ENCODE measurements around the gene MYO1B. TPM values are rescaled to one million over a fixed set of nuclear protein-coding genes. Genes with fewer than 3 reads are reported as not detected.
A peak's percentile ranks its signal among the peaks of the same experiment; 100 is the strongest.

The MYO1B gene
- polyA plus RNA-seq, 3 donors: 0.01 TPM; not detected in 2

DNA sequence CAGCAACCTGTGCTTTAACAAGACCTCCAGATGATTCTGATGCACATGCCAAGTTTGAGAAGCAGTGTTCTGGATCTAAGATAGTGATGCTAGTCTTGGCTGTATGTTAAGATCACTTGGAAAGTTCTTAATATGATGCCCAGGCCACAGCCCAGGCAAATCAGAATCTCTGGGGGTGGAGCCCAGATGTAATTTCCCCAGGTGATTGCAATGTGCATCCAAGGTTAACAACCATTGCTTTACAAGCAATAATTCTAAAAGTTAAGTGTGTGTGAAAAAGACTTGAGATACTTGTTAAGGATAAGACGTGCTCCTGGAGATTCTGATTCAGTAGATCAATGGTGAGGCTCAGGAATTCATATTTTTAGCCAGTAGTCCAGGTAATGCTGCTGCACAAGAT is 44.3 kb upstream of the MYO1B start:
- Histone ChIP-seq H3K4me1 (ENCODE audit: control insufficient read depth in 1 of 2, insufficient read depth in 2 of 2, low read length in 2 of 2) (no peaks in the 10 kb centered on the region), H3K79me2 (ENCODE audit: insufficient read depth, low read length) (no peaks in the 10 kb centered on the region), H3K9me3 (replicated peaks in 1 of 2; ENCODE audit: control insufficient read depth in 1 of 2, insufficient read depth in 1 of 2, low read length in 2 of 2) (no peaks in the 10 kb centered on the region), H3K4me2 (replicated peaks; ENCODE audit: extremely low read depth, low read length, poor library complexity, severe bottlenecking) (no peak overlapping the region), H4K20me1 (ENCODE audit: insufficient read depth, low read length) (no peaks in the 10 kb centered on the region), H3K4me3 (replicated peaks in 1 of 3; ENCODE audit: low read depth in 2 of 3, low read length in 3 of 3) (no peak overlapping the region), H3K9ac (ENCODE audit: insufficient read depth, low read length, poor library complexity, severe bottlenecking) (no peak overlapping the region), H3K27ac (ENCODE audit: low read depth in 1 of 2, low read length in 2 of 2) (no peak overlapping the region), H3K27me3 (ENCODE audit: control insufficient read depth in 2 of 2, insufficient read depth in 2 of 2, low read length in 2 of 2) (no peaks in the 10 kb centered on the region), H3K36me3 (replicated peaks in 1 of 2; ENCODE audit: control insufficient read depth in 1 of 2, insufficient read depth in 2 of 2, low read length in 2 of 2) (no peaks in the 10 kb centered on the region), H2AFZ (ENCODE audit: insufficient read depth, low read depth, low read length, poor library complexity, severe bottlenecking) (no peak overlapping the region)
- H3K4me3 Mint-ChIP-seq: no peak overlapping the region
- WGBS (ENCODE audit: insufficient coverage): 100% methylated on average over 1 of the region's 1 CpG
- TF ChIP-seq, protein P1, sequence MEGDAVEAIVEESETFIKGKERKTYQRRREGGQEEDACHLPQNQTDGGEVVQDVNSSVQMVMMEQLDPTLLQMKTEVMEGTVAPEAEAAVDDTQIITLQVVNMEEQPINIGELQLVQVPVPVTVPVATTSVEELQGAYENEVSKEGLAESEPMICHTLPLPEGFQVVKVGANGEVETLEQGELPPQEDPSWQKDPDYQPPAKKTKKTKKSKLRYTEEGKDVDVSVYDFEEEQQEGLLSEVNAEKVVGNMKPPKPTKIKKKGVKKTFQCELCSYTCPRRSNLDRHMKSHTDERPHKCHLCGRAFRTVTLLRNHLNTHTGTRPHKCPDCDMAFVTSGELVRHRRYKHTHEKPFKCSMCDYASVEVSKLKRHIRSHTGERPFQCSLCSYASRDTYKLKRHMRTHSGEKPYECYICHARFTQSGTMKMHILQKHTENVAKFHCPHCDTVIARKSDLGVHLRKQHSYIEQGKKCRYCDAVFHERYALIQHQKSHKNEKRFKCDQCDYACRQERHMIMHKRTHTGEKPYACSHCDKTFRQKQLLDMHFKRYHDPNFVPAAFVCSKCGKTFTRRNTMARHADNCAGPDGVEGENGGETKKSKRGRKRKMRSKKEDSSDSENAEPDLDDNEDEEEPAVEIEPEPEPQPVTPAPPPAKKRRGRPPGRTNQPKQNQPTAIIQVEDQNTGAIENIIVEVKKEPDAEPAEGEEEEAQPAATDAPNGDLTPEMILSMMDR (IDR thresholded peaks at IDR 0.05): no peak
- no peak overlapping the region for H3K27ac Mint-ChIP-seq
- DNase-seq: no peak
- H3K4me1 Mint-ChIP-seq: peaks cover 14% of the 10 kb centered on the region
- peaks cover 0 to 2% (median 0%) of the 10 kb centered on the region in 3 donors for H3K27me3 Mint-ChIP-seq (ENCODE audit: low read depth in 3 of 3)
- no peaks in the 10 kb centered on the region for H3K36me3 Mint-ChIP-seq
- peaks cover 0 to 6% (median 0%) of the 10 kb centered on the region in 7 donors for H3K9me3 Mint-ChIP-seq
- intact Hi-C loops (cut with micrococcal nuclease): no loop called here

DNA sequence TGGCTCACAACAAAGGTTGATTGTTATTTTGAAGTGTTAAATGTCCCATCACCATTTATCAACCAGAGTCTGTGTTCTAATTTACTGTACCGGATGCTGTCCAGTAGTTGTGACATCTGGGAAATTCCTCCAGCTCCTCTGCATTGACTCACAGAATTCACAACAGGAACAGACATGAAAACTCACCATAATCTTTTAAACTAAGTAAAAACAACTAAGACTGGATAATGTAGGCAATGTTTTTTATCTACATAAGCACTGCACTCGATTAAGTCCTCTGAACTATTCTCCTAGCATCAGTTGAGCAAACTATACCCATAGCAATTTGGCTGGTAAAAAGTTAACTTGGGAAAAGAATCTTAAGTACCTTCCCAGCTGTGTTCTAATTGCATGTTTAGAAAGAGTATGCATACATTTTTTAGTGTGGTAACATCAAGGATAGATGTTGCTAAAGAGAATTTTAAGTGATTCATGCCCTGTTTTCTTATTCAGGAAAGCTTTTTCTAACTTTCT is 42.9 kb upstream of the MYO1B start:
- no CpG with 5 or more reads among the region's 2 CpGs for WGBS (ENCODE audit: insufficient coverage)
- TF ChIP-seq, protein P1 (IDR thresholded peaks at IDR 0.05): no peak
- no peaks in the 10 kb centered on the region for H3K4me1 ChIP-seq (ENCODE audit: control insufficient read depth in 1 of 2, insufficient read depth in 2 of 2, low read length in 2 of 2)
- H3K4me3 ChIP-seq (replicated peaks in 1 of 3; ENCODE audit: low read depth in 2 of 3, low read length in 3 of 3): no peak overlapping the region
- H2AFZ ChIP-seq (ENCODE audit: insufficient read depth, low read depth, low read length, poor library complexity, severe bottlenecking): no peak overlapping the region
- peaks cover 14% of the 10 kb centered on the region for H3K4me1 Mint-ChIP-seq
- no peaks in the 10 kb centered on the region for H3K27me3 ChIP-seq (ENCODE audit: control insufficient read depth in 2 of 2, insufficient read depth in 2 of 2, low read length in 2 of 2)
- no peaks in the 10 kb centered on the region for H4K20me1 ChIP-seq (ENCODE audit: insufficient read depth, low read length)
- H3K36me3 ChIP-seq (replicated peaks in 1 of 2; ENCODE audit: control insufficient read depth in 1 of 2, insufficient read depth in 2 of 2, low read length in 2 of 2): no peaks in the 10 kb centered on the region
- H3K79me2 ChIP-seq (ENCODE audit: insufficient read depth, low read length): no peaks in the 10 kb centered on the region
- no peak overlapping the region for H3K27ac Mint-ChIP-seq
- H3K27me3 Mint-ChIP-seq (ENCODE audit: low read depth in 3 of 3): peaks cover 0 to 2% (median 0%) of the 10 kb centered on the region in 3 donors
- H3K27ac ChIP-seq (ENCODE audit: low read depth in 1 of 2, low read length in 2 of 2): no peak overlapping the region
- H3K36me3 Mint-ChIP-seq: no peaks in the 10 kb centered on the region
- no peak overlapping the region for H3K9ac ChIP-seq (ENCODE audit: insufficient read depth, low read length, poor library complexity, severe bottlenecking)
- peaks cover 0 to 6% (median 0%) of the 10 kb centered on the region in 7 donors for H3K9me3 Mint-ChIP-seq
- H3K4me3 Mint-ChIP-seq: no peak overlapping the region
- H3K4me2 ChIP-seq (replicated peaks; ENCODE audit: extremely low read depth, low read length, poor library complexity, severe bottlenecking): no peak overlapping the region
- DNase-seq: peak in 1 of 3 donors; percentile 69
- intact Hi-C loops (cut with micrococcal nuclease): no loop called here
- H3K9me3 ChIP-seq (replicated peaks in 1 of 2; ENCODE audit: control insufficient read depth in 1 of 2, insufficient read depth in 1 of 2, low read length in 2 of 2): no peaks in the 10 kb centered on the region

Measured in CD14-positive monocyte (primary cell).